ENCODE data around the gene GLRX5.

- TF ChIP-seq EZH2 (IDR thresholded peaks at IDR 0.05) (no peak), CTCF (IDR thresholded peaks at IDR 0.05) (no peak)
Observed at GRCh38 chr14:95507174-95507573, 27.7 kb upstream of the GLRX5 start.

Data from neural progenitor cell (in vitro differentiated cells).